GM13976 (cell line): ENCODE results near the gene RAB10.

ENCODE experiments used
- DNase-seq: peaks from one replicate; pipeline ENCODE4 v3.0.0; 2012; ENCODE audit warnings: low spot score
- CTCF ChIP-seq: IDR thresholded peaks from 2 replicates; pipeline ENCODE4 v1.5.1; 2012; ENCODE audit warnings: borderline replicate concordance, mild to moderate bottlenecking; ENCODE audit not compliant: insufficient read depth; ENCODE audit errors: extremely low read depth, missing control alignments, control extremely low read depth
- in situ Hi-C: fragments of 300-500 bp; cut with MboI; formaldehyde crosslinking; loops from one replicate; pipeline ENCODE4 v1.12.0; 2022; ENCODE audit warnings: low sequenced_read_pairs, mixed read lengths, inconsistent platforms; ENCODE audit not compliant: unreplicated experiment

The RAB10 gene

GRCh38 chr2:26058390-26058789, 24.5 kb downstream of the RAB10 start:
- no peak for TF ChIP-seq CTCF
- no peak for DNase-seq
- in situ Hi-C loops = no loop called here

GRCh38 chr2:26059542-26059941, 25.7 kb downstream of the RAB10 start:
- no peak for TF ChIP-seq CTCF
- in situ Hi-C loops = no loop called here

DNA sequence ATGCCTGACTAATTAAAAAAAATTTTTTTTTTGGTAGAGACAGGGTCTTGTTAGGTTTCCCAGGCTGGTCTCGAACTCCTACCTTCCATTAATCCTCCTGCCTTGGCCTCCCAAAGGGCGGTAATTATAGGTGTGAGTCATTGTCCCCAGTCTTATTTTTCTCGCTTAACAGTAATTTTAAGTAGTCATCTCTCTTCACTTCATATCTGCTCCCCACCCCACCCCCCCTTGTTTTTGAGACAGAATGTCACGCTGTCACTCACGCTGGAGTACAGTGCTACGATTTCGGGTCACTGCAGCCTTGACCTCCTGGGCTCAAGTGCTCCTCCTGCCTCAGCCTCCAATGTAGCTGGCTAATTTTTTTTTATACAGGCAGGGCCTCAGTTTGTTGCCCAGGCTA, 27.7 kb downstream of the RAB10 start:
- no peak for TF ChIP-seq CTCF
- DNase-seq = no peak
- in situ Hi-C loops = no loop called here

More at GRCh38 chr2:26059542-26059941, 25.7 kb downstream of the RAB10 start:
- no peak for DNase-seq

GRCh38 chr2:26064846-26065245, 31.0 kb downstream of the RAB10 start:
- no peak for TF ChIP-seq CTCF
- no peak for DNase-seq
- in situ Hi-C loops = no loop called here

- in situ Hi-C loops = no loop called here
- TF ChIP-seq CTCF = no peak
- no peak for DNase-seq
Measured at GRCh38 chr2:26067186-26067974, 33.5 kb downstream of the RAB10 start.

GRCh38 chr2:26067980-26068507, 34.2 kb downstream of the RAB10 start:
- no peak for DNase-seq
- TF ChIP-seq CTCF = no peak
- in situ Hi-C loops = no loop called here
